HG02973 (cell line): ENCODE data around the gene SLC1A1.

ENCODE experiments used
- ATAC-seq: cut with Tn5 transposase; IDR thresholded peaks from one replicate; pipeline ENCODE4 v1.9.1; 2021; ENCODE audit warnings: moderate library complexity; ENCODE audit not compliant: unreplicated experiment

The SLC1A1 gene

GRCh38 chr9:4614627-4615026 is 124.4 kb downstream of the SLC1A1 start:
- no peak for ATAC-seq

- no peak for ATAC-seq
Measured at GRCh38 chr9:4615251-4615650, 125.0 kb downstream of the SLC1A1 start.

- no peak for ATAC-seq
Measured at GRCh38 chr9:4615778-4616177, 125.5 kb downstream of the SLC1A1 start.

GRCh38 chr9:4617752-4618151 is 127.5 kb downstream of the SLC1A1 start:
- no peak for ATAC-seq

GRCh38 chr9:4618700-4619099 is 128.4 kb downstream of the SLC1A1 start:
- no peak for ATAC-seq

GRCh38 chr9:4620057-4620765 is 129.9 kb downstream of the SLC1A1 start:
- ATAC-seq = no peak

GRCh38 chr9:4620881-4621555 is 130.8 kb downstream of the SLC1A1 start:
- ATAC-seq = no peak

GRCh38 chr9:4622016-4622415 is 131.7 kb downstream of the SLC1A1 start:
- ATAC-seq = no peak

- ATAC-seq = no peak
Measured at GRCh38 chr9:4630836-4631235, 140.6 kb downstream of the SLC1A1 start.
